ENCODE results near the gene GPR146.

DNA sequence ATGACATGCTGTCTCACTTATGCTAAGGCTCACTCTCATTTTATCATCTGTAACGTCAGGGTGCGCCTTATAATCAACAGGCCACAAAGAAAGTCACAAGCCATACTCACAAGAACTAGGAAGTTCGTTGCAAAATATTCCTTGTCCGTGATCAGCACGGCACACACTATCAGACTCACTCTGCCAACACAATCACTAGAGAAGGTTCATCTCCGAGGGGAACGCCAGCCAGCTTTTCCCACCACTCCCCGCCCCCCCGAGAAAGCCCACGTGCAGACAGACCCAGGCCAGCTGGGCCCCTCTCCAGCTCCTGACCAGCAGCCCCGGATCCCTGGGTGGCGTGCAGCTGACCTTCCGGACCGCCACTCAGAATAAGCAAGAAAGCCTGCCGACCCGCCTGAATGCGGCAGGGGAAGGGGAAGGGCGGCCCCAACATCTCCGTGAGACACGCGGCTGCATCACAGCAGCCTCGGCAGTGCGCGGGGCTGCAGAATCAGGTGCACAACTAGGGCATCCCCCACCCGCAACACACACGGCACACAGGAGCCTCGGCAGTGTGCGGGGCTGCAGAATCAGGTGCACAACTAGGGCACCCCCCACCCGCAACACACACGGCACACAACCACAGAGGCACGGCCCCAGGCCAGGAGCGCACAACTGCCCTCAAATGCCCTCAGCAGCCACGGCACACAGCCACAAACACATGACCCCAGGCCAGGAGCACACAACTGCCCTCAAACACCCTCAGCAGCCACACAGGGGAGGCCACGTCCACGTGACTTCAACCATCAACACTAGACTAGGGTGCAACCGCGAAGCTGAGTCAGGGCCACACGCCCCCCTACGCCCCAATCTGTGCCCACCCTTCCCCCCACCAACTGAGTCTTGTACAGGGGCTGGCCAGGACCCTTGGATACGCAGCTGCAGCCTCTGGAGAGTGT lies 2.5 kb upstream of the GPR146 start:
- TF ChIP-seq, protein P1, sequence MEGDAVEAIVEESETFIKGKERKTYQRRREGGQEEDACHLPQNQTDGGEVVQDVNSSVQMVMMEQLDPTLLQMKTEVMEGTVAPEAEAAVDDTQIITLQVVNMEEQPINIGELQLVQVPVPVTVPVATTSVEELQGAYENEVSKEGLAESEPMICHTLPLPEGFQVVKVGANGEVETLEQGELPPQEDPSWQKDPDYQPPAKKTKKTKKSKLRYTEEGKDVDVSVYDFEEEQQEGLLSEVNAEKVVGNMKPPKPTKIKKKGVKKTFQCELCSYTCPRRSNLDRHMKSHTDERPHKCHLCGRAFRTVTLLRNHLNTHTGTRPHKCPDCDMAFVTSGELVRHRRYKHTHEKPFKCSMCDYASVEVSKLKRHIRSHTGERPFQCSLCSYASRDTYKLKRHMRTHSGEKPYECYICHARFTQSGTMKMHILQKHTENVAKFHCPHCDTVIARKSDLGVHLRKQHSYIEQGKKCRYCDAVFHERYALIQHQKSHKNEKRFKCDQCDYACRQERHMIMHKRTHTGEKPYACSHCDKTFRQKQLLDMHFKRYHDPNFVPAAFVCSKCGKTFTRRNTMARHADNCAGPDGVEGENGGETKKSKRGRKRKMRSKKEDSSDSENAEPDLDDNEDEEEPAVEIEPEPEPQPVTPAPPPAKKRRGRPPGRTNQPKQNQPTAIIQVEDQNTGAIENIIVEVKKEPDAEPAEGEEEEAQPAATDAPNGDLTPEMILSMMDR (IDR thresholded peaks at IDR 0.05; ENCODE audit: low read depth, low read length, poor library complexity, severe bottlenecking): no peak
- no peak for TF ChIP-seq EZH2phosphoT487 (IDR thresholded peaks at IDR 0.05; ENCODE audit: borderline replicate concordance, low read length)
